NB4 (cell line): Measurements from ENCODE around the gene LAMA3.

Experiments used
- DNase-seq: peaks from one replicate; pipeline ENCODE4 v3.0.0; 2010; ENCODE audit warnings: low read depth
- H3K4me3 ChIP-seq: one replicate; pipeline ENCODE4 v1.5.1; 2011; ENCODE audit warnings: mild to moderate bottlenecking, low read depth, low read length, moderate library complexity
- MYC ChIP-seq: IDR thresholded peaks from 2 replicates; pipeline ENCODE4 v1.6.1; 2011; ENCODE audit warnings: low read depth, low read length
- POLR2A ChIP-seq: IDR thresholded peaks from 2 replicates; pipeline ENCODE4 v1.6.1; 2011; ENCODE audit warnings: mild to moderate bottlenecking; ENCODE audit not compliant: insufficient read length; ENCODE audit errors: extremely low read depth
- TF ChIP-seq, protein P1 (sequence below): IDR thresholded peaks from one replicate; pipeline ENCODE4 v1.5.1; 2012; ENCODE audit warnings: low read depth, low read length
- TF ChIP-seq, protein P2 (sequence below): IDR thresholded peaks from 2 replicates; pipeline ENCODE4 v1.6.1; 2011; ENCODE audit warnings: low read depth, low read length

LAMA3 gene

DNA sequence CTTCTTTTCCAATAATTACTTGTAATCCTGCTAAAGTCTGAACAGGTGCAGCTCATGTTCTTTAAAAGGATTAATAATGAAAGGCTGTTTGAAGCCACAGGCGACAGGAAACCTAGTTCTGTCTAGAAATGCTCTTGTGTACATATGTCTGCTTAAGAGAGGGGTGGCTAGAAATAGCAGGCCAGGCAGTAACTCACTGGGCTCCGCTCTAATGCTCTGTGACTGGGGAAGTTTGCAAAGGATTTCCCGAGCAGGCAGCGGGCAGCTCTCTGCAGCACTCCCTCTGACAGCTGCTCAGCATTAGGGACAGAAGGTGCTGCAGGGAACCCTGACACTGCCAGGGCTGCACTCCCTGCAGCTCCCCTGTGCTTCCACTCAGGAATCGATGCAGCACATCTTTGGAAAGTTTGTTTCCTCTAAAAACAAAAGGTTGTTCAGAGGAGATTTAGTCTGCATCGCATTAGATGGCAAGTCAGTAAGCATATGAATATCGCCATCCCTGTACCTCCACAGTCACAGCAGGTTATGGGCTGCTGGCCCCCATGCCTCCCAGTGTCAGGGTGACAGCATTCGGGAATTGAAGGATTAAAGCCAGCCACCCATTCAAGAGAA lies 292.2 kb downstream of the LAMA3 start:
- H3K4me3 ChIP-seq = no peak overlapping the region
- DNase-seq = no peak

DNA sequence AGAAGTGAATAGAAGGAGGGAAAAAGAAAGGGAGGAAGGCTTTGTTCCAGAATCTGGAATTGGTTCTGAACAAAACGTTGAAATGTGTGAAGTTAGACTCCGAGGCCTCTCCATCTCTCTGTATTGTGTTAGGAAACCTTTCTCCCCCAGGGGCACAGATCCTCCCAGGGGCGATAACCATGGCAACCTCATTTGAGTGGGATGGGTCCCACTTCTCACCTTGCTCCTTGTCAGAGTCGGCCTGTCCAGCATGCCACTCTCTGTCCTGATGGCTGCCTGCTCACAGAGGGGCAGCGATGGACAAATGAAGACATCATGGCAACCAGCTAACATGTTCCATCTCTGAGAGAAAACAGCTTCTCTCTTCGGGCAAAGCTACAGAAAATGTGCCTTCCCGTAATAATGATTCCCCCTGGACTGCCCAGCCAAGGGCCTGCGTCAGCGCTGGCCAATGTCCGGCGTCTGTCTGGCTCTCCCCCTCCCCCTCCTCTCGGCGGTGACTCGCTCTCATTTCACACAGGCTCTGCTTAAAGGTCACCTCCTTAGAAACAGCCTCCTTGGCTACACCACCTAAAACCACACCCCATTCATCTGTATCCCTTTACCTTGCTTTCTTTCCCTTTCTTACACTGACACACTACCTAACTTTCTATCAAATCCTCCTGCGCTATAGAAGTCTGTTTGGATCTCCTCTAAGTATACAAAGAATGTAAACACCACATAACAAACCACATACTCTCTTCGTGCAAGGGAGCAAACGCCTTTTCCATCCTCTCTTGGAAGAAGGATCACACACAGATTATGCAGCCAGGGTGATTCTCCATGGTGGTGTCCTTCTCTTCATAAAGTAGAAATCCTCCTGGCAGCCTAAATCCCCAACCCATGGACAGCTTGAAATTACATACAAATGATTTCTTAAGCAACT lies 293.2 kb downstream of the LAMA3 start:
- TF ChIP-seq, protein P1, sequence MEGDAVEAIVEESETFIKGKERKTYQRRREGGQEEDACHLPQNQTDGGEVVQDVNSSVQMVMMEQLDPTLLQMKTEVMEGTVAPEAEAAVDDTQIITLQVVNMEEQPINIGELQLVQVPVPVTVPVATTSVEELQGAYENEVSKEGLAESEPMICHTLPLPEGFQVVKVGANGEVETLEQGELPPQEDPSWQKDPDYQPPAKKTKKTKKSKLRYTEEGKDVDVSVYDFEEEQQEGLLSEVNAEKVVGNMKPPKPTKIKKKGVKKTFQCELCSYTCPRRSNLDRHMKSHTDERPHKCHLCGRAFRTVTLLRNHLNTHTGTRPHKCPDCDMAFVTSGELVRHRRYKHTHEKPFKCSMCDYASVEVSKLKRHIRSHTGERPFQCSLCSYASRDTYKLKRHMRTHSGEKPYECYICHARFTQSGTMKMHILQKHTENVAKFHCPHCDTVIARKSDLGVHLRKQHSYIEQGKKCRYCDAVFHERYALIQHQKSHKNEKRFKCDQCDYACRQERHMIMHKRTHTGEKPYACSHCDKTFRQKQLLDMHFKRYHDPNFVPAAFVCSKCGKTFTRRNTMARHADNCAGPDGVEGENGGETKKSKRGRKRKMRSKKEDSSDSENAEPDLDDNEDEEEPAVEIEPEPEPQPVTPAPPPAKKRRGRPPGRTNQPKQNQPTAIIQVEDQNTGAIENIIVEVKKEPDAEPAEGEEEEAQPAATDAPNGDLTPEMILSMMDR = no peak
- H3K4me3 ChIP-seq = no peak overlapping the region
- no peak for DNase-seq

More for the DNA sequence above, 292.2 kb downstream of the LAMA3 start:
- TF ChIP-seq, protein P2, sequence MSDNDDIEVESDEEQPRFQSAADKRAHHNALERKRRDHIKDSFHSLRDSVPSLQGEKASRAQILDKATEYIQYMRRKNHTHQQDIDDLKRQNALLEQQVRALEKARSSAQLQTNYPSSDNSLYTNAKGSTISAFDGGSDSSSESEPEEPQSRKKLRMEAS = no peak
- TF ChIP-seq, protein P1 = no peak
- TF ChIP-seq MYC (no peak), POLR2A (no peak)

DNA sequence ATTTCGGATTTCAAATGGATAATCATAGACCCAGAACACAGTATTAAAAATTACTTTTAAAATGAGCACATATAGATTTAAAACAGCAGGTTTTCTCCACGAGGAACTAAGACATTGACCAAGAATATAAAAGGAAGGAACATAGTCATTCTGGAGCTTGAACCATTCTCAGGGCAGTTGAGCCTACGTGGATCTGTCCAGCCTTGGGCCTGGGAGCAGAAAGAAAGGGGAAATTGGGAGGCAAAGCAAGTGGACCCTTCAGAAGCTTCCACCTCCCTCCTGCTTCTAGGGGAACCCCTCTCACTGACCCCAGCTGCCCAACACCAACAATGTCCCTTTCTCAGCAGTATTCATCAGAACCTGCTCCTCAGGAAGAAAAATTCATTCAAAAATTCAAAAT lies 293.9 kb downstream of the LAMA3 start:
- TF ChIP-seq MYC = no peak
- TF ChIP-seq, protein P1 = no peak
- DNase-seq = no peak
- H3K4me3 ChIP-seq = no peak overlapping the region

DNA sequence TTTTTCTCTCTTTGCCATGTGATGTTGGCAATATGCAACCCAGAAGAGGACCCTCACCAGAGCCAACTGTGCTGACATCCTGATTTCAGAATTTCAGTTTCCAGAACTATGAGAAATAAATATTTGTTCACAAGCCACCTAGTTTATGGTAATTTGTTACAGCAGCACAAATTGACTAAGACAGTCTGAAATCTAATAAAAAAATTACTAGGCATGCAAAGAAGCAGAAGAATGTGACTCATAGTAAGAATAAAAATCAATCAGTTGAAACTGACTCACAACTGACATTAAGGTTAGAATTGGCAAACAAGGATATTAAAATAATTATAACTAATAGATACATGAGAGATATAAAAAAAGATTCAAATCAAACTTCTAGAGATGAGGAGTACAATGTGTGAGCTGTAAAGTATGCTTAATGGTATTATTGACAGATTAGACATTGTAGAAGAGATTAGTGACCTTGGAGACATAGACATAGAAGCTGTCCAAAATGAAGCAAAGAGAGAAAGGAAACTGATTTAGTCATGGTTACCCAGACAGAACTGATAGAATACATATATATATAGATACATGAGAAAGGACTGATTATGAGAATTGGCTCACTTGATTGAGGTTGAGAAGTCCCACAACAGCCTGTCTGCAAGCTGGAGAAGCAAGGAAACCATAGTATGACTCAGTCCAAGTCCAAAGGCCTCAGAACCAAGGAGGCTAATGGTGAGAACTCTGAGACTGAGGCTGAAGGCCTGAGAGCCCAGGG lies 297.5 kb downstream of the LAMA3 start:
- no peak overlapping the region for H3K4me3 ChIP-seq
- DNase-seq = no peak
- TF ChIP-seq, protein P1 = no peak
- TF ChIP-seq, protein P2 = no peak
- TF ChIP-seq POLR2A (no peak), MYC (no peak)

DNA sequence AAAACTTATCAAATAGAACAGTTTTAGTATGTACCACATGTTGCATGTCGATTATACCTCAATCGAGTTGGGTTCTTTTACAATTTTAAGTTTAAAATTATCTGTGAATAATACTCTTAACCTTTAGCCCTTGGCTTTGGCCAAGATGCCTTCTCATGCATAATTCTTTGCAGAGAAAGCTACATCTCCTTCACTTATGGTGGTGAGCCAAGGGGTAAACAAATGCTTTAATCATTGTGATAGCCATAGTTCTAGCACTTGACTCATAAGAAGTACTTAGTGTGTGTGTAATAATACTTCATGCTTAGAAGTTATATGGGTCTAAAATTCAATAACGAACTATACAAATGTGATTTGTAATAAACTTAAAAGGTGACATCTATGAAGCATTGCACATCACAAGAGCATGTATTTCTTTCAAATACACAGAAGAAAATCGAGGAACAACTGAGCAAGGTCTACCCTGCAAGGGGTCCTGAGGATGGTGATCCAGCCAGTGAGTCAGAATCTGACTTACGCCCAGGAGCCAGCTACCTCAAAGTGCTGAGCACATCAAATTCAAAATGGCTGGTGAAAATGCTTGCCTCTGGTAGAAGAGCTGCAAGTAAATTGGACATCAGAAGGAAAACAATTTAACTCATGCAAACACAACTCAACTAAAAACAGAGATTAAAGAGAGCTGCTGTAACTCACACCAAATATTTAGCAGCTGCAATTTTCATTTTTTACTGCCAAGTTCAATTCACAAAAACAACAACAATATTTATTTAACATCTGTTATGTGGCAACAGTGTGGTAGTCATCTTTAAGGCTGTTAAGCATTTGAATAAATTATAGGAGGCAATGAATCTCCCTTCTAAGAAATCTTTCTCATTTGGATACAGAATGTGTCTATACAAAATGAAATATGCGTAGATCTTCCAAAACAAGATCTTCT lies 301.5 kb downstream of the LAMA3 start:
- no peak for DNase-seq
- TF ChIP-seq, protein P1 = no peak
- TF ChIP-seq, protein P2 = no peak
- no peak for TF ChIP-seq MYC
- TF ChIP-seq POLR2A = no peak
- no peak overlapping the region for H3K4me3 ChIP-seq
